ENCODE results near the gene BAG5.

BAG5 gene

DNA sequence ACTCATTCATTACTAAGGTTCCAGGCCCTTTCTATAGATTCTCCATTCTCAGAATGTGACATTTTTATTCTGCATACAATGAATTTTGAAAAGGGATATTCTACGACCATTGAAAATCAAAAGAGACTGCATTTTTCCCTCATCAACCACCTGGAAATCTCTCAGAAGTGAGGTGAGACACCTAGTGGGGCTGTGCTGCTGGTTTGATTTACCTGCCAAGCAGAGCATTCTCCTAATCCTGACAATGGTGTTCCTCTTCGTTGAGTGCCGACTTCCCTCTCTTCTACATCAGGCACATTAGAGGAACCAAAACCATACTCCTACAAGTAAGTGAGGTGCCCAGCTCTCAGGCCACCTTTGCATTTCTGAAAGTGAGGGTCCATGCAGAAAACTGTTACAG is 54.7 kb downstream of the BAG5 start:
- no peak overlapping the region for H3K27ac ChIP-seq (ENCODE audit: low read length)
- peaks cover 0 to 6% of the 10 kb centered on the region in 2 donors for H3K4me1 ChIP-seq (ENCODE audit: control insufficient read depth in 1 of 2, insufficient read depth in 2 of 2, low read length in 2 of 2)
- H3K36me3 ChIP-seq (ENCODE audit: control insufficient read depth in 1 of 2, insufficient read depth in 2 of 2, low read length in 2 of 2) = peaks cover 27 to 47% of the 10 kb centered on the region in 2 donors
- H3K4me3 ChIP-seq (ENCODE audit: low read depth in 1 of 2, low read length in 2 of 2) = no peak overlapping the region
- no peaks in the 10 kb centered on the region for H3K27me3 ChIP-seq (ENCODE audit: low read depth, low read length)
- H3K9me3 ChIP-seq (ENCODE audit: control insufficient read depth in 1 of 2, low read length in 2 of 2) = no peaks in the 10 kb centered on the region

All from muscle layer of duodenum (tissue), 2 donors.